Measurements from ENCODE around the gene PIK3CD.

The PIK3CD gene

GRCh38 chr1:9721606-9722377, 70.3 kb downstream of the PIK3CD start:
- no peak for DNase-seq

GRCh38 chr1:9722378-9722749, 70.8 kb downstream of the PIK3CD start:
- DNase-seq: no peak

GRCh38 chr1:9723068-9723805, 71.7 kb downstream of the PIK3CD start:
- DNase-seq: no peak

- no peak for DNase-seq
These were observed 72.4 kb downstream of the PIK3CD start for GRCh38 chr1:9723926-9724325.

GRCh38 chr1:9724706-9725476, 73.4 kb downstream of the PIK3CD start:
- peak; percentile 1 for DNase-seq

- no peak for DNase-seq
These were observed 74.9 kb downstream of the PIK3CD start for GRCh38 chr1:9726406-9726805.

GRCh38 chr1:9726905-9727595, 75.5 kb downstream of the PIK3CD start:
- DNase-seq: no peak

GRCh38 chr1:9728451-9729295, 77.1 kb downstream of the PIK3CD start:
- DNase-seq: no peak

GRCh38 chr1:9729523-9729922, 78.0 kb downstream of the PIK3CD start:
- DNase-seq: no peak

- no peak for DNase-seq
These were observed 78.8 kb downstream of the PIK3CD start for GRCh38 chr1:9730096-9730901.

- no peak for DNase-seq
These were observed 79.6 kb downstream of the PIK3CD start for GRCh38 chr1:9731051-9731537.

- DNase-seq: no peak
These were observed 80.0 kb downstream of the PIK3CD start for GRCh38 chr1:9731561-9731960.

- DNase-seq: no peak
These were observed 80.8 kb downstream of the PIK3CD start for GRCh38 chr1:9732123-9732971.

GRCh38 chr1:9733160-9733789, 81.7 kb downstream of the PIK3CD start:
- no peak for DNase-seq

- no peak for DNase-seq
These were observed 84.3 kb downstream of the PIK3CD start for GRCh38 chr1:9735800-9736199.

GRCh38 chr1:9736241-9736640, 84.7 kb downstream of the PIK3CD start:
- no peak for DNase-seq

GRCh38 chr1:9737057-9737456, 85.5 kb downstream of the PIK3CD start:
- DNase-seq: no peak

GRCh38 chr1:9737671-9738070, 86.1 kb downstream of the PIK3CD start:
- no peak for DNase-seq

GRCh38 chr1:9744106-9744799, 92.7 kb downstream of the PIK3CD start:
- DNase-seq: no peak
